SK-N-SH (cell line): ENCODE results near the gene STAT5B. TPM values are rescaled to one million over a fixed set of nuclear protein-coding genes. Genes with fewer than 3 reads are reported as not detected.
"Not testable (repeated sequence)": the region's sequence is repeated elsewhere in the genome, so short reads cannot be mapped to it uniquely, and the experiment has no call there.

Source experiments
- CTCF ChIA-PET: fragments of 300-600, 350-600 bp; formaldehyde crosslinking; extraction: SDS; loops from one replicate; lab custom pipeline; 2021; lab: Yijun Ruan, JAX
- POLR2A ChIA-PET: fragments of 350-600 bp; sonication (Branson Sonifier 250); formaldehyde crosslinking; extraction: SDS; loops from one replicate; lab custom pipeline; 2020; ENCODE audit warnings: antibody characterized with exemption, inconsistent platforms; lab: Yijun Ruan, JAX
- DNase-seq: peaks from one replicate; pipeline ENCODE4 v3.0.0; 2012
- H2AFZ ChIP-seq: fragments of 200-600 bp; sonication (generic); 2 replicates; pipeline ENCODE4 v1.8.1; 2016; ENCODE audit warnings: antibody characterized with exemption, mild to moderate bottlenecking, low read depth
- H3F3A ChIP-seq: fragments of 200-600 bp; sonication (generic); replicated peaks from 2 replicates; pipeline ENCODE3; 2016; ENCODE audit warnings: antibody characterized with exemption, mild to moderate bottlenecking; ENCODE audit not compliant: insufficient read depth
- H3K27ac ChIP-seq, 2 experiments: fragments of 200-500 bp in 1 of 2; fragments of 200-600 bp in 1 of 2; sonication (Bioruptor generic) in 1 of 2; sonication (generic), shearing (Covaris generic) in 1 of 2; 2 replicates each; pipeline versions ENCODE4 v1.5.1 to v1.6.1; 2014 to 2016; ENCODE audit warnings: low read depth in 2 of 2, inconsistent platforms in 1 of 2, low read length in 1 of 2, mild to moderate bottlenecking in 1 of 2, mixed read lengths in 1 of 2
- H3K27me3 ChIP-seq: fragments of 200-600 bp; sonication (generic), shearing (Covaris generic); 2 replicates; pipeline ENCODE4 v1.6.1; 2016; ENCODE audit warnings: mixed run types; ENCODE audit not compliant: insufficient read depth
- H3K36me3 ChIP-seq, 2 experiments: fragments of 200-500 bp in 1 of 2; fragments of 200-600 bp in 1 of 2; sonication (Bioruptor generic) in 1 of 2; sonication (generic) in 1 of 2; replicated peaks in 1 of 2; 2 replicates each; pipeline versions ENCODE3 to v1.5.1; 2014 to 2016; ENCODE audit warnings: low read length in 1 of 2, mild to moderate bottlenecking in 1 of 2; ENCODE audit not compliant: insufficient read depth in 2 of 2, control insufficient read depth in 1 of 2
- H3K4me1 ChIP-seq, 2 experiments: fragments of 200-500 bp in 1 of 2; fragments of 200-600 bp in 1 of 2; sonication (Bioruptor generic) in 1 of 2; sonication (generic), shearing (Covaris generic) in 1 of 2; 2 replicates each; pipeline versions ENCODE4 v1.5.1 to v1.6.1; 2014 to 2016; ENCODE audit warnings: low read depth in 1 of 2, low read length in 1 of 2, mixed run types in 1 of 2; ENCODE audit not compliant: insufficient read depth in 2 of 2, control insufficient read depth in 1 of 2
- H3K4me2 ChIP-seq: fragments of 200-600 bp; sonication (generic), shearing (Covaris generic); 2 replicates; pipeline ENCODE4 v1.6.1; 2017; ENCODE audit warnings: mixed run types
- H3K4me3 ChIP-seq, 2 experiments: fragments of 200-500 bp in 1 of 2; fragments of 200-600 bp in 1 of 2; sonication (Bioruptor generic) in 1 of 2; sonication (generic), shearing (Covaris generic) in 1 of 2; 2 replicates each; pipeline versions ENCODE4 v1.5.1 to v1.8.1; 2014 to 2016; ENCODE audit warnings: low read depth in 2 of 2, inconsistent platforms in 1 of 2, low read length in 1 of 2, mild to moderate bottlenecking in 1 of 2, mixed read lengths in 1 of 2, moderate library complexity in 1 of 2
- H3K79me2 ChIP-seq: fragments of 200-600 bp; sonication (generic); 2 replicates; pipeline ENCODE4 v1.8.1; 2017; ENCODE audit warnings: mild to moderate bottlenecking; ENCODE audit not compliant: insufficient read depth
- H3K9ac ChIP-seq: fragments of 200-600 bp; sonication (generic); 2 replicates; pipeline ENCODE4 v1.6.1; 2017; ENCODE audit warnings: mixed run types
- H3K9me2 ChIP-seq: fragments of 200-600 bp; sonication (generic); 2 replicates; pipeline ENCODE4 v1.6.1; 2017; ENCODE audit warnings: mixed run types
- H3K9me3 ChIP-seq: fragments of 200-600 bp; sonication (generic); 2 replicates; pipeline ENCODE4 v1.6.1; 2017; ENCODE audit warnings: mixed run types, mild to moderate bottlenecking, moderate library complexity
- H4K20me1 ChIP-seq: fragments of 200-600 bp; sonication (generic); 2 replicates; pipeline ENCODE4 v1.6.1; 2017; ENCODE audit warnings: mild to moderate bottlenecking, mixed run types; ENCODE audit not compliant: insufficient read depth
- EP300 ChIP-seq, 2 experiments: IDR thresholded peaks; 2 replicates each; pipeline versions ENCODE4 v1.4.0 to v1.6.1; 2012; ENCODE audit warnings: borderline replicate concordance in 1 of 2, low read depth in 1 of 2, low read length in 1 of 2
- RCOR1 ChIP-seq: fragments of 150-350 bp; IDR thresholded peaks from 2 replicates; pipeline ENCODE4 v1.6.1; 2017; ENCODE audit warnings: antibody characterized with exemption, low read length
- REST ChIP-seq: IDR thresholded peaks from 2 replicates; pipeline ENCODE4 v1.6.1; 2012; ENCODE audit warnings: mild to moderate bottlenecking, low read depth, low read length, moderate library complexity
- TCF12 ChIP-seq: IDR thresholded peaks from 2 replicates; pipeline ENCODE4 v1.4.0; 2012
- YY1 ChIP-seq: IDR thresholded peaks from 2 replicates; pipeline ENCODE4 v1.4.0; 2012; ENCODE audit warnings: low read depth, mild to moderate bottlenecking
- WGBS: methylation state at CpG from one replicate; pipeline ENCODE4 v1.1.6; 2017; ENCODE audit warnings: low lambda C conversion rate; 5-methylcytosine and 5-hydroxymethylcytosine counted together
- polyA plus RNA-seq, 3 experiments: library from polyadenylated mRNA; depleted of rRNA; stranded (reverse); fragments of >200 nt; gene quantifications; 2 replicates each; pipeline ENCODE4 v1.2.3, GENCODE V29; 2012
- TF ChIP-seq, protein P1 (sequence below): IDR thresholded peaks from 2 replicates; pipeline ENCODE4 v1.4.0; 2012; ENCODE audit warnings: low read depth, borderline replicate concordance
- TF ChIP-seq, protein P2 (sequence below): IDR thresholded peaks from 2 replicates; pipeline ENCODE4 v1.4.0; 2012; ENCODE audit warnings: low read depth, borderline replicate concordance

STAT5B gene
- polyA plus RNA-seq, 1 of the 3 experiments (the other 2 are of a cell fraction) = 23.6 TPM

DNA sequence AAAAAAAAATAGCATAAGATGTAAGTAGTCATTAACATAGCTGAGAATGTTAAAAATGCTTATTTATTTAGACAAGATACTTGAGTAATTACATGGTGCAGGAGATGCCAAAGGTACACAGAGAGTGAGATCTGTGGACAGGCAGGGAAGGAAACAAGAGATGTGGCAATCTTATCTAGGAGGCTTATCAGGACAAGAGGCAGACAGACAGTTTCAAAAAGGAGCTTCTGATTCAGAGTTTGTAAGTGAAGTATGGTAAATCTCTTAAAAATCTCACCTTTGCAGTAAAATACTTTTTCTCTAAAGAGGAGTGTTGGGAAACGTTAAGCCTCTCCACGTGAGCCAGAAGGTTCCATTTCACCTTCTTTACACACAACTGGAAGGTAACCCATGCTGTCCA is 62.0 kb downstream of the STAT5B start (continued):
- TF ChIP-seq, protein P1, sequence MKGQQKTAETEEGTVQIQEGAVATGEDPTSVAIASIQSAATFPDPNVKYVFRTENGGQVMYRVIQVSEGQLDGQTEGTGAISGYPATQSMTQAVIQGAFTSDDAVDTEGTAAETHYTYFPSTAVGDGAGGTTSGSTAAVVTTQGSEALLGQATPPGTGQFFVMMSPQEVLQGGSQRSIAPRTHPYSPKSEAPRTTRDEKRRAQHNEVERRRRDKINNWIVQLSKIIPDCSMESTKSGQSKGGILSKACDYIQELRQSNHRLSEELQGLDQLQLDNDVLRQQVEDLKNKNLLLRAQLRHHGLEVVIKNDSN = no peak

DNA sequence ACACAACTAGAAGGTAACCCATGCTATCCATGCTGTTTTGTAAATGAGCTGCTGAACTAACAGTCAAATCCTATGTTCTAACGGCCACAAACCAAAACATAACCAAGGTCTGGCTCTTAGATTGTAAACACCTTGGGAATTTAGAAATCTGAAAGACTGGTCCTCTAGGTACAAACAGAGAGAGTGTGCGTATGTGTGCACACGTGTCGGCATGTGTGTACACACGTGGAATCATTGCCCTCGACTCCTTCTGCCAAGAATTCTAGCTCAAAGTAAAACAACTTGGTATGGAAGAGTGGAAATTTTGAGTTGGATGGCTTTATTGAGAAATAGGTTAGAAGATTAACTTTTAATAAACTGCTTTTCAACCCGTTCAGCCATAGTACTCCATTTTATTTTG is 63.8 kb downstream of the STAT5B start:
- H3K9me3 ChIP-seq = no peaks in the 10 kb centered on the region
- no peak overlapping the region for H2AFZ ChIP-seq
- H4K20me1 ChIP-seq = no peaks in the 10 kb centered on the region
- ChIA-PET CTCF (interaction anchor here (0.7 to 2.0 kb wide), 3 partner anchors 10 to 31 kb away, joined by 3 to 10 read pairs (median 6); partner anchors contain the start of gene KCNH4), POLR2A (no interaction called here)
- DNase-seq = no peak
- 91% methylated on average over 7 of the region's 7 CpGs for WGBS
- no peaks in the 10 kb centered on the region for H3K9me2 ChIP-seq
- no peaks in the 10 kb centered on the region for H3K4me1 ChIP-seq
- no peak overlapping the region for H3K4me2 ChIP-seq
- H3K9ac ChIP-seq = no peak overlapping the region
- peaks cover 22 to 57% of the 10 kb centered on the region in 2 experiments for H3K36me3 ChIP-seq
- H3K27me3 ChIP-seq = no peaks in the 10 kb centered on the region
- TF ChIP-seq EP300 (IDR thresholded peaks at IDR 0.05; ENCODE audit: borderline replicate concordance in 1 of 2, low read depth in 1 of 2, low read length in 1 of 2) = no peak
- TF ChIP-seq TCF12 = no peak
- TF ChIP-seq REST = no peak
- TF ChIP-seq, protein P2, sequence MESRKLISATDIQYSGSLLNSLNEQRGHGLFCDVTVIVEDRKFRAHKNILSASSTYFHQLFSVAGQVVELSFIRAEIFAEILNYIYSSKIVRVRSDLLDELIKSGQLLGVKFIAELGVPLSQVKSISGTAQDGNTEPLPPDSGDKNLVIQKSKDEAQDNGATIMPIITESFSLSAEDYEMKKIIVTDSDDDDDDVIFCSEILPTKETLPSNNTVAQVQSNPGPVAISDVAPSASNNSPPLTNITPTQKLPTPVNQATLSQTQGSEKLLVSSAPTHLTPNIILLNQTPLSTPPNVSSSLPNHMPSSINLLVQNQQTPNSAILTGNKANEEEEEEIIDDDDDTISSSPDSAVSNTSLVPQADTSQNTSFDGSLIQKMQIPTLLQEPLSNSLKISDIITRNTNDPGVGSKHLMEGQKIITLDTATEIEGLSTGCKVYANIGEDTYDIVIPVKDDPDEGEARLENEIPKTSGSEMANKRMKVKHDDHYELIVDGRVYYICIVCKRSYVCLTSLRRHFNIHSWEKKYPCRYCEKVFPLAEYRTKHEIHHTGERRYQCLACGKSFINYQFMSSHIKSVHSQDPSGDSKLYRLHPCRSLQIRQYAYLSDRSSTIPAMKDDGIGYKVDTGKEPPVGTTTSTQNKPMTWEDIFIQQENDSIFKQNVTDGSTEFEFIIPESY = no peak
- no peak for TF ChIP-seq RCOR1
- no peak for TF ChIP-seq YY1
- no peak overlapping the region for H3K27ac ChIP-seq
- no peak overlapping the region for H3K4me3 ChIP-seq
- no peaks in the 10 kb centered on the region for H3F3A ChIP-seq
- no peaks in the 10 kb centered on the region for H3K79me2 ChIP-seq

DNA sequence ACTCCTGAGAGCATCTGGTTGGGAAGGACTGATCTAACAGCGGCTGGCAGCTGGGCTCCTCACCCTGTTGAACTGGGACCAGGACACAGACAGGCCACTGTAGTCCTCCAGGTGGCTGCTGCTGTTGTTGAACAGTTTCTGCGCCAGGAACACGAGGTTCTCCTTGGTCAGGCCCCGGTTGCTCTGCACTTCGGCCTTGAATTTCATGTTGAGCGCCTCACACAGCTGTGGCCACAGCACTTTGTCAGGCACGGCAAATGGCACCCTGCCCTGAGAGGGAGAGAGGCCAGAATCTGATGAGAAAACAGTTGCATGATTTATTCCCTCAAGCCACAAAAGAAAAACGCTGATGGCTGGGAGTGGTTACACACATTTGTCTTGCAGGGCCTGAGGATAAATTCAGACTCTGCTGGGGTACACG is 64.3 kb downstream of the STAT5B start:
- H4K20me1 ChIP-seq, H3K4me1 ChIP-seq, H3K27ac ChIP-seq, H3K4me3 ChIP-seq, H3K9me2 ChIP-seq, DNase-seq, H3K9me3 ChIP-seq, H3K4me2 ChIP-seq, H2AFZ ChIP-seq, H3K9ac ChIP-seq, H3K27me3 ChIP-seq, H3K79me2 ChIP-seq, POLR2A ChIA-PET, H3F3A ChIP-seq: not testable (repeated sequence)
- 84% methylated on average over 4 of the region's 9 CpGs for WGBS
- CTCF ChIA-PET = interaction anchor here (2.0 kb wide), 1 partner anchor 10 kb away, joined by 10 read pairs; no protein-coding TSS in a partner anchor
- peaks cover 18 to 58% of the 10 kb centered on the region in 2 experiments for H3K36me3 ChIP-seq
